Measurements from ENCODE around the gene GRIFIN. TPM values are rescaled to one million over a fixed set of nuclear protein-coding genes. Genes with fewer than 3 reads are reported as not detected.

GRIFIN gene
- total and polyA plus RNA-seq, 2 donors (not counting 1 experiment from before 2014, with no cell fraction given) = not detected

GRCh38 chr7:2515424-2516193, 39.4 kb upstream of the GRIFIN start:
- Histone ChIP-seq H3K4me1 (ENCODE audit: control insufficient read depth, extremely low read depth, insufficient read depth, low read length) (peaks cover 29% of the 10 kb centered on the region), H3K27me3 (ENCODE audit: control insufficient read depth, insufficient read depth, low read length) (peaks cover 2% of the 10 kb centered on the region), H3K9ac (ENCODE audit: insufficient read depth, low read length) (no peak overlapping the region), H3K9me3 (ENCODE audit: control insufficient read depth, insufficient read depth, low read depth, low read length) (no peaks in the 10 kb centered on the region), H3K36me3 (ENCODE audit: control insufficient read depth, insufficient read depth, low read length) (no peaks in the 10 kb centered on the region), H3K4me3 (replicated peaks in 1 of 4; ENCODE audit: control extremely low read depth in 1 of 4, insufficient read depth in 1 of 4, low read depth in 3 of 4, low read length in 4 of 4) (no peak overlapping the region), H3K79me2 (ENCODE audit: control insufficient read depth, insufficient read depth, low read length) (no peaks in the 10 kb centered on the region), H3K27ac (ENCODE audit: insufficient read depth, low read length) (no peak overlapping the region), H4K20me1 (ENCODE audit: control insufficient read depth, extremely low read depth, insufficient read depth, low read length) (no peaks in the 10 kb centered on the region), H3K4me2 (ENCODE audit: extremely low read depth, insufficient read depth, low read length) (no peak overlapping the region), H2AFZ (ENCODE audit: low read length) (no peak overlapping the region)
- no peak for TF ChIP-seq CTCF (conservative IDR thresholded peaks at IDR 0.05 in 1 of 2, IDR thresholded peaks at IDR 0.05 in 1 of 2; ENCODE audit: low read depth in 1 of 2, low read length in 2 of 2)
- no peak for TF ChIP-seq EZH2 (IDR thresholded peaks at IDR 0.05; ENCODE audit: low read length, missing control alignments)
- DNase-seq (ENCODE audit: low read depth in 2 of 2) = no peak

- no peak overlapping the region for H3K4me2 ChIP-seq (ENCODE audit: extremely low read depth, insufficient read depth, low read length)
- H3K27ac ChIP-seq (ENCODE audit: insufficient read depth, low read length) = no peak overlapping the region
- no peak for DNase-seq (ENCODE audit: low read depth in 2 of 2)
- H3K27me3 ChIP-seq (ENCODE audit: control insufficient read depth, insufficient read depth, low read length) = peaks cover 2% of the 10 kb centered on the region
- TF ChIP-seq EZH2 (IDR thresholded peaks at IDR 0.05; ENCODE audit: low read length, missing control alignments) (no peak), CTCF (conservative IDR thresholded peaks at IDR 0.05 in 1 of 2, IDR thresholded peaks at IDR 0.05 in 1 of 2; ENCODE audit: low read depth in 1 of 2, low read length in 2 of 2) (no peak)
- no peaks in the 10 kb centered on the region for H3K36me3 ChIP-seq (ENCODE audit: control insufficient read depth, insufficient read depth, low read length)
- no peaks in the 10 kb centered on the region for H3K79me2 ChIP-seq (ENCODE audit: control insufficient read depth, insufficient read depth, low read length)
- H3K4me3 ChIP-seq (replicated peaks in 1 of 4; ENCODE audit: control extremely low read depth in 1 of 4, insufficient read depth in 1 of 4, low read depth in 3 of 4, low read length in 4 of 4) = no peak overlapping the region
- no peak overlapping the region for H3K9ac ChIP-seq (ENCODE audit: insufficient read depth, low read length)
- no peaks in the 10 kb centered on the region for H3K9me3 ChIP-seq (ENCODE audit: control insufficient read depth, insufficient read depth, low read depth, low read length)
- no peak overlapping the region for H2AFZ ChIP-seq (ENCODE audit: low read length)
- no peaks in the 10 kb centered on the region for H4K20me1 ChIP-seq (ENCODE audit: control insufficient read depth, extremely low read depth, insufficient read depth, low read length)
- peaks cover 27% of the 10 kb centered on the region for H3K4me1 ChIP-seq (ENCODE audit: control insufficient read depth, extremely low read depth, insufficient read depth, low read length)
Observed at GRCh38 chr7:2514473-2515423, 38.5 kb upstream of the GRIFIN start.

- no peak for TF ChIP-seq EZH2 (IDR thresholded peaks at IDR 0.05; ENCODE audit: low read length, missing control alignments)
- TF ChIP-seq CTCF (conservative IDR thresholded peaks at IDR 0.05 in 1 of 2, IDR thresholded peaks at IDR 0.05 in 1 of 2; ENCODE audit: low read depth in 1 of 2, low read length in 2 of 2) = no peak
- H3K27ac ChIP-seq (ENCODE audit: insufficient read depth, low read length) = no peak overlapping the region
- no peak for DNase-seq (ENCODE audit: low read depth in 2 of 2)
- H3K4me2 ChIP-seq (ENCODE audit: extremely low read depth, insufficient read depth, low read length) = no peak overlapping the region
- H2AFZ ChIP-seq (ENCODE audit: low read length) = no peak overlapping the region
- no peaks in the 10 kb centered on the region for H3K36me3 ChIP-seq (ENCODE audit: control insufficient read depth, insufficient read depth, low read length)
- H3K4me3 ChIP-seq (replicated peaks in 1 of 4; ENCODE audit: control extremely low read depth in 1 of 4, insufficient read depth in 1 of 4, low read depth in 3 of 4, low read length in 4 of 4) = no peak overlapping the region
- H3K79me2 ChIP-seq (ENCODE audit: control insufficient read depth, insufficient read depth, low read length) = no peaks in the 10 kb centered on the region
- H4K20me1 ChIP-seq (ENCODE audit: control insufficient read depth, extremely low read depth, insufficient read depth, low read length) = no peaks in the 10 kb centered on the region
- no peaks in the 10 kb centered on the region for H3K9me3 ChIP-seq (ENCODE audit: control insufficient read depth, insufficient read depth, low read depth, low read length)
- peaks cover 24% of the 10 kb centered on the region for H3K4me1 ChIP-seq (ENCODE audit: control insufficient read depth, extremely low read depth, insufficient read depth, low read length)
- no peak overlapping the region for H3K9ac ChIP-seq (ENCODE audit: insufficient read depth, low read length)
- H3K27me3 ChIP-seq (ENCODE audit: control insufficient read depth, insufficient read depth, low read length) = peaks cover 2% of the 10 kb centered on the region
Observed at GRCh38 chr7:2513702-2514101, 37.5 kb upstream of the GRIFIN start.

Measured in fibroblast of lung (primary cell).